Kidney glomerular epithelial cell (primary cell): ENCODE results near the gene RRP1B.

Experiments
- DNase-seq: peaks from one replicate; lab custom pipeline; 2025; lab: John Stamatoyannopoulos, UW

The RRP1B gene

GRCh38 chr21:43740497-43741156 is 81.3 kb downstream of the RRP1B start:
- DNase-seq: no peak

DNA sequence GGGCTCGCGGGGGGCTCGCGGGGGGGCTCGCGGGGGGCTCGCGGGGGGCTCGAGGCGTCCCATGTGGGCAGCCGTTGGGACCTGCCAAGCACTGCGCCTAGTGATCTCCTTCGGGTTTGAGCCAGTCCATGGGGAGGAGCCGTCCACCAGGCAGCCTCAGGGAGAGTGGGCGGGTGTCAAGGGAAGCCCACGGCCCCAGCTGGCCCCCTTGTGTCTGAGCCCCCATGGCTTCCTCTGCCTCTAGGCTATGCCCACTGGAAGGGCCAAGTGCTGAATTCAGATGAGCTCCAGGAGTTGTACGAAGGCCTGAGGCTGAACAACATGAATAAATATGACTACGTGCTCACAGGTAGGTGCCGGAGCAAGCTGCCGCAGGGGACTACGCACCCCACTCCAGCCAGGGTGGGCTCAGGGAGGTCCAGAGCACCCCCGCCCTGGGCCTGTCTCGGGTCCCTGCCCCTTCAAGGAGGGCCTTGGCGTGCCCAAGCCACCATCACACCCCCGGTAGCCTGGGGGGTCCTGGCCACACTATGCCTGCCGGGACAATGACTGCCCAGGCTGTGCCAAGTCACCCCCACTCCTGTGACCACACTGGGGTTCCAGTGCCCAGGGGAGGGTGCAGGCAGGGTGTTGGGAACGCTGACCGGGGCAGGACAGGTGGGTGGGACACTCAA is 82.2 kb downstream of the RRP1B start:
- DNase-seq: no peak

DNA sequence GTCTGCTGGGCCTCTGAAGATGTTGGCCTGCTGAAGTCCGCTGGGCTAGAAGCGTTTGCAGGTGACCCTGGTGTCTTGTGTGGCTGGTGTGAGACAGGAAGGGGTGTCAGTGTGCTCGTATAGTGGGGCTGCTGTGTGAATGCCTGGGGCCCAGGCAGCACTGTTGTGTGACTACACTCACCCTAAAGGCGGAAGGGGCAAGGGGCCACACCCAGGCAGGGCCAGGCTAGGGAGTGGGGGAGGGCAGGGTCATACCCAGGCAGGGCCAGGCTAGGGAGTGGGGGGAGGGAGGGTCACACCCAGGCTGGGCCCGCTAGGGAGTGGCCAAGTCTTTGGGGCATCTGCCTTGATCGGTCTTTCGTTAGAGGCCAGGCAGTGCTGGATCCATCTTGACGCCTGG is 84.6 kb downstream of the RRP1B start:
- no peak for DNase-seq

GRCh38 chr21:43744725-43745124 is 85.4 kb downstream of the RRP1B start:
- no peak for DNase-seq
